ENCODE results near the gene GPC5.
"Not testable (repeated sequence)": the region's sequence is repeated elsewhere in the genome, so short reads cannot be mapped to it uniquely, and the experiment has no call there.

The GPC5 gene

GRCh38 chr13:92418818-92419412, 1020.5 kb downstream of the GPC5 start:
- no peak for DNase-seq

GRCh38 chr13:92429231-92429630, 1030.8 kb downstream of the GPC5 start:
- no peak for DNase-seq

- DNase-seq: no peak
Observed at GRCh38 chr13:92433386-92433785, 1035.0 kb downstream of the GPC5 start.

- DNase-seq: no peak
Observed at GRCh38 chr13:92433963-92434362, 1035.5 kb downstream of the GPC5 start.

- DNase-seq: no peak
Observed at GRCh38 chr13:92436924-92437323, 1038.5 kb downstream of the GPC5 start.

GRCh38 chr13:92444244-92444643, 1045.8 kb downstream of the GPC5 start:
- no peak for DNase-seq

GRCh38 chr13:92451060-92451459, 1052.6 kb downstream of the GPC5 start:
- DNase-seq: no peak

- DNase-seq: no peak
Observed at GRCh38 chr13:92452840-92453239, 1054.4 kb downstream of the GPC5 start.

- no peak for DNase-seq
Observed at GRCh38 chr13:92459306-92459705, 1060.9 kb downstream of the GPC5 start.

GRCh38 chr13:92460479-92460878, 1062.1 kb downstream of the GPC5 start:
- DNase-seq: no peak

GRCh38 chr13:92461402-92461801, 1063.0 kb downstream of the GPC5 start:
- DNase-seq: no peak

- no peak for DNase-seq
Observed at GRCh38 chr13:92461831-92462230, 1063.4 kb downstream of the GPC5 start.

- no peak for DNase-seq
Observed at GRCh38 chr13:92463134-92463533, 1064.7 kb downstream of the GPC5 start.

GRCh38 chr13:92473765-92474475, 1075.5 kb downstream of the GPC5 start:
- DNase-seq: no peak

- DNase-seq: no peak
Observed at GRCh38 chr13:92480387-92480786, 1082.0 kb downstream of the GPC5 start.

- not testable (repeated sequence) for DNase-seq
Observed at GRCh38 chr13:92482790-92483189, 1084.4 kb downstream of the GPC5 start.

- DNase-seq: no peak
Observed at GRCh38 chr13:92483894-92484293, 1085.5 kb downstream of the GPC5 start.

- no peak for DNase-seq
Observed at GRCh38 chr13:92487238-92487637, 1088.8 kb downstream of the GPC5 start.

GRCh38 chr13:92488249-92488852, 1089.9 kb downstream of the GPC5 start:
- no peak for DNase-seq

- no peak for DNase-seq
Observed at GRCh38 chr13:92491839-92492238, 1093.4 kb downstream of the GPC5 start.

- DNase-seq: no peak
Observed at GRCh38 chr13:92494915-92495314, 1096.5 kb downstream of the GPC5 start.

- DNase-seq: no peak
Observed at GRCh38 chr13:92500192-92500591, 1101.8 kb downstream of the GPC5 start.

- DNase-seq: no peak
Observed at GRCh38 chr13:92510416-92510815, 1112.0 kb downstream of the GPC5 start.

- no peak for DNase-seq
Observed at GRCh38 chr13:92512852-92513251, 1114.4 kb downstream of the GPC5 start.
